Activated T-helper 1 cell treated with anti-CD3 and anti-CD28 coated beads, Interleukin-2, amount 50 U/mL, for 16 hours (primary cell): ENCODE results near the gene ZNF691.
"Not testable (repeated sequence)": the region's sequence is repeated elsewhere in the genome, so short reads cannot be mapped to it uniquely, and the experiment has no call there.

ENCODE experiments used
- DNase-seq, 2 donors: peaks; one replicate each; pipeline ENCODE4 v3.0.0-alpha.2; 2020; ENCODE audit warnings: low read depth in 1 of 2, low spot score in 1 of 2

Gene ZNF691

DNA sequence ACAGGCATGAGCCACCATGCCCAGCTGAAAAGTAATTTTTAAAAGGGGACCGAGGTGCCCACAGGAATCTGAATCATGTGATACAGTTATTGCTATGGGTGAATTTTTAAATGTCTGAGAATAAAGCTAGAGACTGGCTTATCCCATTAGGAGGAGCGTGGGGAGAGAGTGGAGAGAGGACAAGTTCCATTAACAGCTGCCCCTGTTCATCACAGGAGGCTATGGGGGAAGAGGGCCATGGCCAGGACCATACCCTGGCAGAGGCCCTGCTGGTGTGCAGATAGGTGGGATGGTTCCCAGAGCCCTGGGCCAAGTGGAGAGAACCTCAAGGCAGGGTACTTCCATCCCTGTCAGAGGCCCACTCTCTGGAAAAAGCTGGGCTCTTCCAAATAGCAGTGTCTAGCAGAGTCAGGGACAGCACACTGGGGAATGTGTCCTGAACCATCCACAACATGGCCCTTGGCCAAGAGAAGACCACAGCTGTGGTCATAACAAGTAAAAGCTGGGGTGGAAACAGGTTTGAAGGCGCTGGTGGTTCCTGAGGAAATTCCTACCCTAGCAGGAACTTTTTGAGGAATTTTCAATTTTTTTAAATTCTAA lies 13.7 kb upstream of the ZNF691 start:
- no peak for DNase-seq

DNA sequence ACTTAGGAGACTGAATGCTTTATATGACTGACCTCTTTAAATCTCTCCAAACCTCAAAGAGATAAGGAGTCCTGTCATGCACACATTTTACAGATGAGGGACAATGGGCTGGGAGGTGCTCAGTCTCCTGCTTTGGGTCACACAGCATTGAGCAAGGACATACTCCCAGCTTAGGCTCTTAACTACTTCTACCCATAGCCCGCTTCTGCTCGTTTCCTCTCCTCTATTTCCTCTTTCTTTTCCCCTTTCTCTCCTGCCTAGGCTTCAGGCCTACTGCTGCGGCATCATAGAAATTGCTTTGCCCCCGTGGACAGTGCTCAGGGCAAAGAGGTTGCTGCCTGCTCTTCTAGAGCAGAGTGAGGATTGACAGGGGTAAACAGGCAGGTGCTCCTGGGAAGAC lies 12.4 kb upstream of the ZNF691 start:
- DNase-seq = no peak

DNA sequence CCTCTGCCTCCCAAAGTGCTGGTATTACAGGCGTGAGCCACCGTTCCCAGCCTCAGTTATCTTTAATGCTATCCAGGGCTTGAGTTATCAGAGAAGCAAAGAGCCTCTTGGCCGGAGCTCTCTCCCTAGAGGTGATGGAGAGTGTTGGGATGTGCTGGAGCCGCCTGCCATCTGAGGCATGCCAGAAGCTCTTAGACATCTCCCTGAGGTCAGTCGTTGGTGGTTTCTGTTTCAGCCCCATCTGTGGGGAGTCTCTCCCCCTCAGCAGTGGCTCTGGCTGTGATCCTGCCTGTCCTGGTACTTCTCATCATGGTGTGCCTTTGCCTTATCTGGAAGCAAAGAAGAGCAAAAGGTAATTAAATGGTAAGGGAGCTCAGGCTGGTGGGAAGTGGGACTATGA lies 11.6 kb upstream of the ZNF691 start:
- DNase-seq = no peak

DNA sequence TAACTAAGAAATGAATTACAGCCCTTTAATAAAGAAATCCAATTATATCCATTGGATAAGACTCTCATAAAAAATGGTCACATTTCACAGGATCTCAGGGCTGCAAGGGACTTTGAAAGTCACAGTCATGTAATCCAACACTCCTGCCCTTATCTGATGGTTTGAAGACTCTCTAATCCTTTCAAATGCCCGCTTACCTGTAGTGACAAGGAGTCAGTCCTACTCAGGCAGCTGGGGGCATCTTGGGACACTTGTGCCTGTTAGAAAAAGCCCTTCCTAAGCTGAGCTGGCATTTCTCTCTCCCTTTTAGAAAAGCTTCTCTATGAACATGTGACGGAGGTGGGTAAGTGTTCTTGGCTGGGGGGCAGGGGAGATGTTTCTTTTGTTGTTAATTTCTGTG lies 11.0 kb upstream of the ZNF691 start:
- no peak for DNase-seq

DNA sequence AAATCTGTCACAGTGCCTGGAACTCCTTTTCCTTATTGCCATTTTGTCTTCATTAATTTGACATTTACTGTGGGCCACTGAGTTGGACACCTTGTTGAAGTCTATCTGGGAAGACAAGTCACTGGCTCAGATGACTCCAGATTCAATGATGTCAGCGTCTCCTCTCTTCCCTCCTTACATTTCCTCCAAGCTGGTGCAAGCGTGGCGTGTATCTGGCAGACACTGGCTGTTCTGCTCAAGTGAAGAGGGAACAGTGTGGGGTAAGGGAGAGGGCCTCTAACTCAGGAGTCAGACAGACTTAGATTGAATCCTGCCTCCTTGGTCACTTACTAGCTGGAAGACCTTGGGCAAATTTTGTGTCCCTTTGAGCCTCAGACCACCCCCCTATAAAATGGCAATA lies 8.7 kb upstream of the ZNF691 start:
- DNase-seq = no peak

GRCh38 chr1:42838482-42839190 lies 7.8 kb upstream of the ZNF691 start:
- no peak for DNase-seq

GRCh38 chr1:42841010-42841409 lies 5.4 kb upstream of the ZNF691 start:
- DNase-seq = no peak

DNA sequence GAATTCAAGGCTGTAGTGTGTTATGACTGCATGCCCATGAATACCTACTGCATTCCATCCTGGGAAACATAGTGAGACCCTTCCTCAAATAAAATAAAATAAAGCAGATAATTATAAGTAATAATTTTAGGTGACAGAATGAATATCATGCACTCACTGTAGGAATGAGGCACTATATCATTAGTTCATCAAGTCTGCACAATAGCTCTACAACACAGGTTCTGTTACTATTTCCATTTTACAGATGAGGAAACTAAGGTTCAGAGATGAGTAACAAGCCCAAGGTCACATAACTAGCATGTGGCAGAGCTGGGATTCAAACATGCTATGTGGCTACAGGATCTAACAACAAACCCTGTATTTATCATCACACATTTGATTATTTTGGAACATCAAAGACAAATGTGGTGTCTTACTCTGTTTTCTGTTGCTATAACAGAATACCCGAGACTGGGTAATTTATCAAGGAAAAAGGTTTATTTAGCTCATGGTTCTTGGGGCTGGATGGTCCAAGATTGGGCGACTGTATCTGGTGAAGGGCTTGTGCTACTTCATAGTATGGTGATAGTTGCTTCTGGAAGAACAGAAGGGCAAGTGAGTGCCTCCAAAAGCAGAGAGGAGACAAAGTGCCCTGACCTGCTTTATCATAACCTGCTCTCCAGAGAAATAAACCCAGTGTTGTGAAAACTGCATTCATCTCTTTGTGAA lies 4.8 kb upstream of the ZNF691 start:
- DNase-seq = no peak

- no peak for DNase-seq
Measured at GRCh38 chr1:42844592-42845140, 1.7 kb upstream of the ZNF691 start.

GRCh38 chr1:42845193-42845592 lies 1.2 kb upstream of the ZNF691 start:
- DNase-seq = no peak

DNA sequence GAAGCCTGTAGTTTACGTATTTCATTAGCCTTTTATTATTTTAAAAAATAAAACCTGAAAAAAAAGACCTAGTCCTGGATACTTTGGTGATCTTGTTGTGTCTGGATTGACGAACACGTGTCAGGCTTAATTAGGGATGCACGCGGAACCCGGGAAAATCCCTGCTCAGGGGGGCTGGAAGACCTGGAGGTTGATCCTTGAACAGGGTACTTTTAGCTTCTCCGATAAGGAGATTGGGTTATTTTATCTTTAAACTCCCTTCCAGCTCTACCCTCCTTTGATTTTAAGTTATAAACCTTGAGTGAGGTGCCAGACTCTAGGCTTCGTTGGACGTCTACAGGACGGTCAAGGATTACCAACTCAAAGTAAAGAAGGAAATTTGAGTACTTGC lies 552 bp upstream of the ZNF691 start:
- DNase-seq = no peak

DNA sequence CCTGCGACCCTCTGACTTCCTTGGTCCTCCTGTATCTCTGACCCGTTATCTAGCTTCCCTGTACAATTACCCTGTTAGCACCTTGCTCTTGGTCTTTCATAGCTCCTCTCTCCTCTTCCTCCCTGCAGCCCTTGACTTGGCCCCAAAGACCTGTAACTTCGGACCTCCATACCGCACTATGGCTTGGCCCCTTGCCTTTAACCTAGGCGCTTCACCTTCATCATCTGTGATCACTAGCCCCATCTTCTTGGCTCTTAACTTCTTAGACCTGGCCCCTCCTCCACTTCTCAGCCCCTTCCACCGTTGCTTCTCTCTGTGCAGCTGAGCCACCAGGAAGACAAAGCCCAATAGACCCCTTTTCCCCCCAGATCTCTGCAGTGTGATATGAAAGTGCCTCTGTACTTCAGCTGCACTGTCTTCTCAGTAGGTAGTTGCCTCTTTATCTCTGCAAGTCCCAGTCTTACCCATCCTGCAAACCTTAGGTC lies 740 bp downstream of the ZNF691 start:
- DNase-seq = no peak

GRCh38 chr1:42847721-42848460 lies 1.5 kb downstream of the ZNF691 start:
- no peak for DNase-seq

DNA sequence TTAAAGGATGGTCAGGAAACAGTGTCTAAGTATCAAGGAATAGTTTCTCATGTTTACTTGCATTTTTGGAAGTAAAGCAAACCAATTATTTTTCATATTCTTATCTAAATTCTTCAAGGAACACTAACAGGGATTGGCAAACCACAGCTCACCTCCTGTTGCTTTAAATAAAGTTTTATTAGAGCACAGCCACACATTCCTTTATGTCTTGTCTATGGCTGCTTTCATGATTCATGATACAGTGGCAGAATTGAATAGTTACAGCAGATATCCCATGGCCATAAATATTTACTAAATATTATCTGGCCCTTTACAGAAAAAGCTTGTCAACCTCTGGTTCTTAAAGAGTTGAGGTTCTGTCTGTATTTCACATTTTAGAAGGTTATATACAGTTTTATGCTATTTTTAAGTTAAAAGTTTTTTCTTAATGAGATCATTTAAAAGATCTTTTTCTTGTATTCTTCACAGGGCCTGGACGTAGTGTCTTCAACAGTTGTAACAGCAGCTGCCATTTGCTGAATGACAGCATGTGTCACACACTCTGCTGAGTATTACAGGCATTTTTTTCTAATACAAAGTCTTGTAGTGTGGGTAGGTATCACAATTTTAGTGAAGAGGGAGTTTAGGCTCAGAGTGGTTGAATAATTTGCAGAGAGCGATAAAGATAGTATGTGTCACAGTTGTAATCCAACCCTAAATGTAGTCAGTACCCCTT lies 2.6 kb downstream of the ZNF691 start:
- DNase-seq = no peak

DNA sequence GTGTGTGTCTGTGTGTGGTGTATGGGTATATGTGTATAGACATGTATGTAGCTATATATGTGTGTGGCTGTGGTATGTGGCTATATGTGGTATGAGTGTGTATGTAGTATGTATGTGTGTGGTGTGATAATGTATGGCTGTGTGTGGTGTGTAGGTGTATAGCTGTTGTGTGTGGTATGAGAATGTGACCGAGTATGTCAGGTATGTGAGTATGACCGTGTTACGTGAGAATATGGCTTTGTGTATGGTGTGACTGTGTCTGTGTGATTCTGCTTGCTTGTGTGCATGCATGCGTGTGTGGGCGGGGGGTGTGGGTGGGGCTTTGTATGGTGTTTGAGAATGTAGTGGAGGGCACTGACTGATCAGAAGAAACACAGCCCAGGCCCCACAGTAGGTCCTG lies 3.5 kb downstream of the ZNF691 start:
- DNase-seq = no peak

DNA sequence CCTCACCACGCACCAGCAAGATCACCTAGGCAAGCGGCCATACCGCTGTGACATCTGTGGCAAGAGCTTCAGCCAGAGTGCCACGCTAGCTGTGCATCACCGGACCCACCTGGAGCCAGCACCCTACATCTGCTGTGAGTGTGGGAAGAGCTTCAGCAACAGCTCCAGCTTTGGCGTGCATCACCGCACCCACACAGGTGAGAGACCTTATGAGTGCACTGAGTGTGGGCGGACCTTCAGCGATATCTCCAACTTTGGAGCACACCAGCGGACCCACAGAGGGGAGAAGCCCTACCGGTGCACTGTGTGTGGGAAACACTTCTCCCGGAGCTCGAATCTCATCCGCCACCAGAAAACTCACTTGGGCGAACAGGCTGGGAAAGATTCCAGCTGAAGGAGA lies 5.0 kb downstream of the ZNF691 start:
- DNase-seq = no peak

- no peak for DNase-seq
Measured at GRCh38 chr1:42851960-42852607, 5.7 kb downstream of the ZNF691 start.

DNA sequence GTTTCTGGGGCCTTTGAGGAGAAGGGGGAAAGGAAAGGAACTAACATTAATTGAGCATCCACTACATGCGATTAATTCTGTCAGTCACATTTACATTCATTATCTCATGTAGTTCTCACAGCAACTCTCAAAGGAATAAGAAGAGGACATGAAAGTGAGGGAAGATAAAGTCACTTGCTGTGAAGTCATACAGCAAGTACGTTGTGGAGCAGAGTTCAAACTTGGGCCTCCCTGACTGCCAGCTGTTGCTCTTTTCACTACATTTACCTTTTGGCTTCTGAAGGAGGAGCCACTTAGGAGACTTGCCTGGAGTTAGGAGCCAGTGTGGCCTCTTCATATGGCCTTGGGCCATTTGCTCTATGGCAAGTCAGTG lies 6.2 kb downstream of the ZNF691 start:
- DNase-seq = no peak

GRCh38 chr1:42853116-42853884 lies 6.9 kb downstream of the ZNF691 start:
- no peak for DNase-seq

GRCh38 chr1:42856554-42856953 lies 10.1 kb downstream of the ZNF691 start:
- not testable (repeated sequence) for DNase-seq
